ENCODE measurements around the gene PKN3.

Gene PKN3

GRCh38 chr9:128750926-128751595, 48.8 kb downstream of the PKN3 start:
- DNase-seq = no peak

DNA sequence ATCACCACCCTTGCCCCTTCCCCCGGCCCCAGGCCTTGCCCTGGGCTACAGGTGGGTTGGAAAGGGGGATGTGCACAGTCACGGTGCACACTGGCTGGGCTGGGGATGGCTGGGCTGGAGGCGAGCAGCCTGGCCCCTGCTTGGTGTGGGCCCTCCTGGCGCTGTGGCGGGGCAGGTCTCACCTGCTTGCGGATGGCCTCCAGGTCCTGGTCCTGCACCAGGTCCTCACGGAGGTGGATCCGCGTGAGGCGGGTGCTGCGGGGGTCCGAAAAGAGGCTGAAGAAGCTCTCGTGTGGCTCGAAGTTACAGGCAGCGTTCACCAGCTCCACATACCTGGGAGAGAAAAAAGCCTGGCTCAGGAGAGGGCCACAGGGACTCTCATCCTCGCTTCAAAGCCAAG, 51.3 kb downstream of the PKN3 start:
- DNase-seq = no peak

DNA sequence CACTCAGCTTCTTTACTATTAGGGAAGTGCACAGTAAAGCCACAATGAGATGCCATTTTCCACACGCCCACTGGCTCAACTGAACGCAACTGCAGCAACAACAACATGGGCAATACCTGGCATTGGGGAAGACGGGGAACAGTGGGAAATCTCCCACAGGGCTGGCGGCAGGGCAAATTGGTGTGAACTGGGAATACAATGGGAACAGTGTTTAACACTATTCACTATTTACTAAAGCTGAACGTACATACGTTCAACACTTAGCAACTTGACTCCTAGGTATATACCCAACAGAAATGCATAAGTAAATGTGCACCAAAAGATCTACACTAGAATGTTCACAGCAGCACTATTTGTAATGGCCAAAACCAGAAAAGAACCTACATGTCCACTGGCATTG, 55.3 kb downstream of the PKN3 start:
- DNase-seq = no peak

DNA sequence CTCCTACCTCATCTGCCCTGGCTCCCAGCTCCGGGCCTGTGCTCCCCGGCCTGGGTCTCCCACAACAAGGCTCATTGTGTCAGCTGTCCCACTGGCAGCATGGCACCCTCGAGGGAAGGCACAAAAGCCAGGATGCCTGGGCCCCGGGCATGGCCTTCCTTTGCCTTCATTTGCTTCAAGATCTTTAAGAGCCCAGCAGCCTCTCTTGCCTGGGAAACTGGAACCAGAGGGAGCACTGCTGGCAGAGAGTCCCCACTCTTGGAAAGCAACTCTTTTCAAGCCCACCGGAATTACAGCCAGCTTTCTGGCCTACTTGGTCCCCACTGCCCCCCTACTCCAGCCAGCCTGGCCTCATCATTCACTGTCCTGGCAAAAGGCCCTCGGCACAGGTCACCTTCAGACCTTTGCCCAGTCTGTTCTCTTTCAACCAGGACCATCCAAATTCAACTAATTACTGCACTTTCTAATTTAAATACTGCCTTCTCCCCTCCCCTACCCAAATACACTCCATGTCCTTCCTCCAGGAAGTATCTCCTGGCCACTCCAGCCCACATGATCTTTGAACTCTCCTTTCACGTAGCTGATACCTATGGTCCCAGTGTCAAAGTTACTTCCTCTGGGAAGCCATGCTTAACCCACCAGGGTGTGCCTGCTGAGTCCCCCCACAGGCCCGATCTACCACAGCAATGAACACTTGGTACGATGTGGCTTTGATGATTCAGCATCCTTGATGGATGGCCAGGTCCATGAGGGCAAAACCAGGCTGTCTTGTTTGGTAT, 60.6 kb downstream of the PKN3 start:
- DNase-seq = no peak

- no peak for DNase-seq
Observed at GRCh38 chr9:128764361-128764760, 62.1 kb downstream of the PKN3 start.

DNA sequence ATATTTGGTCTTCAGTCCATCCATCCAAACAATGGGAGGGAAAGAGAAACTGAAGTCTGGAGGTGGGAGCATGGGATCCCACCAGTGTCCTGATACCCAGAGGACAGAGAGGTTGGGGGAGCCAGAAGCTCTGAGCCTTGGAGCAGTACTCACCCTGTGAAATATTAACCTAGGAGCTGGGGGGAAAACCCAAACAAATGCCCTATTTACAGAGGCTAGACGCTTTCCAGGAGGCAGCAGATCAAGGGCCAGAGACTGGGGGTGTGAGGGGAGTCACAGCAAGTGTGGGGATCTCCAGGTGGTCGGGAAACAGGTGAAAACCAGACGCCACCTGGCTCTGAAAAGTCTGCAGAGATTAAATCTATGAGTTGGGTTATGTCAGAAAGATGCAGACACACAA, 63.2 kb downstream of the PKN3 start:
- DNase-seq = no peak

DNA sequence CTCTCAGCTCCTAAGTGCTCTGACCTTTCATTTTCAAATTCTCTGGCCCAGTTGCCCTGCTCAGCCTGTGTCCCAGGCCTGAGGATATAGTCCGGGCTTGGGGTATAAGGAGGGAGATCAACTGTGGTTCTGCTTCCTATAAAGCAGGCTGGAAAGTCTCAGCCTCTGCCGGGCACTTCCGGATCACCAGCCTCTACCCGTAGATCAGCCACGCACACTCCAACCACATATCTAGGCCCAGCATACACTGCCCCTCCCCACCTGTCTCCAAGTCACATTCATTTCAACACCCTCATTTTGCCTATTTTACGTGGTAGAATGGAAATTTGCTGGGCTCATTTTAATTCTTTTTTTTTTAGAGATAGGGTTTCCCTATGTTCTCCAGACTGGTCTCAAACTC, 66.3 kb downstream of the PKN3 start:
- DNase-seq = no peak

Data from stimulated activated CD4-positive, alpha-beta T cell treated with anti-CD3 and anti-CD28 coated beads, Interleukin-15, amount 100 ng/mL, for 24 hours (primary cell).